OCI-LY3 (cell line): ENCODE measurements around the gene MYO15B.

Experiments
- EZH2phosphoT487 ChIP-seq: fragments of 200-600 bp; shearing (Covaris generic); IDR thresholded peaks from 2 replicates; pipeline ENCODE4 v1.6.1; 2018; ENCODE audit warnings: antibody characterized with exemption, mixed run types, low read depth
- TF ChIP-seq, protein P1 (sequence below): fragments of 200-600, 300-600 bp; sonication (generic); IDR thresholded peaks from 2 replicates; pipeline ENCODE4 v1.5.1; 2014; ENCODE audit warnings: antibody characterized with exemption, low read length, low read depth

DNA sequence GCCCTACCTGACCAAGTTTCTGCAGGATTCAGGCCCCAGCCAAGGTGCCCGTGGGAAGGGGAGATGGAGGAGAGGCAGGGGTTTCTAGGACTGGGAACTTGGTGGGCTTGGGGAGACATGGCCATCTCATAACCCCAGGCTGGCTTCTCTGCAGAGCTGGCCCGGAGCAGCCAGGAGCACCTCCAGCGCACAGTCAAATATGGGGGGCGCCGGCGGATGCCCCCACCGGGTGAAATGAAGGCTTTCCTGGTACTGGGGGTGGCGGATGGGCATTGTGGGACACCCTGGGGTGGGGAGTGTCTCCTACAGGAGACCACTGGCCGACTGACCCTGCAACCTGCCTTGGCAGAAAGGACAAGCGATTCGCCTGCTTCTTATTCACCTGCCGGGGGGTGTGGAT, 36.4 kb downstream of the MYO15B start:
- TF ChIP-seq EZH2phosphoT487: no peak
- TF ChIP-seq, protein P1, sequence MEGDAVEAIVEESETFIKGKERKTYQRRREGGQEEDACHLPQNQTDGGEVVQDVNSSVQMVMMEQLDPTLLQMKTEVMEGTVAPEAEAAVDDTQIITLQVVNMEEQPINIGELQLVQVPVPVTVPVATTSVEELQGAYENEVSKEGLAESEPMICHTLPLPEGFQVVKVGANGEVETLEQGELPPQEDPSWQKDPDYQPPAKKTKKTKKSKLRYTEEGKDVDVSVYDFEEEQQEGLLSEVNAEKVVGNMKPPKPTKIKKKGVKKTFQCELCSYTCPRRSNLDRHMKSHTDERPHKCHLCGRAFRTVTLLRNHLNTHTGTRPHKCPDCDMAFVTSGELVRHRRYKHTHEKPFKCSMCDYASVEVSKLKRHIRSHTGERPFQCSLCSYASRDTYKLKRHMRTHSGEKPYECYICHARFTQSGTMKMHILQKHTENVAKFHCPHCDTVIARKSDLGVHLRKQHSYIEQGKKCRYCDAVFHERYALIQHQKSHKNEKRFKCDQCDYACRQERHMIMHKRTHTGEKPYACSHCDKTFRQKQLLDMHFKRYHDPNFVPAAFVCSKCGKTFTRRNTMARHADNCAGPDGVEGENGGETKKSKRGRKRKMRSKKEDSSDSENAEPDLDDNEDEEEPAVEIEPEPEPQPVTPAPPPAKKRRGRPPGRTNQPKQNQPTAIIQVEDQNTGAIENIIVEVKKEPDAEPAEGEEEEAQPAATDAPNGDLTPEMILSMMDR: no peak
